Activated T-cell treated with anti-CD3 and anti-CD28 coated beads, Interleukin-2, amount 50 U/mL, for 48 hours (primary cell): ENCODE data around the gene FGFRL1.
A peak's percentile ranks its signal among the peaks of the same experiment; 100 is the strongest.
"Not testable (repeated sequence)": the region's sequence is repeated elsewhere in the genome, so short reads cannot be mapped to it uniquely, and the experiment has no call there.

Experiments
- DNase-seq, 2 experiments: peaks; one replicate each; pipeline ENCODE4 v3.0.0-alpha.2; 2020

The FGFRL1 gene

DNA sequence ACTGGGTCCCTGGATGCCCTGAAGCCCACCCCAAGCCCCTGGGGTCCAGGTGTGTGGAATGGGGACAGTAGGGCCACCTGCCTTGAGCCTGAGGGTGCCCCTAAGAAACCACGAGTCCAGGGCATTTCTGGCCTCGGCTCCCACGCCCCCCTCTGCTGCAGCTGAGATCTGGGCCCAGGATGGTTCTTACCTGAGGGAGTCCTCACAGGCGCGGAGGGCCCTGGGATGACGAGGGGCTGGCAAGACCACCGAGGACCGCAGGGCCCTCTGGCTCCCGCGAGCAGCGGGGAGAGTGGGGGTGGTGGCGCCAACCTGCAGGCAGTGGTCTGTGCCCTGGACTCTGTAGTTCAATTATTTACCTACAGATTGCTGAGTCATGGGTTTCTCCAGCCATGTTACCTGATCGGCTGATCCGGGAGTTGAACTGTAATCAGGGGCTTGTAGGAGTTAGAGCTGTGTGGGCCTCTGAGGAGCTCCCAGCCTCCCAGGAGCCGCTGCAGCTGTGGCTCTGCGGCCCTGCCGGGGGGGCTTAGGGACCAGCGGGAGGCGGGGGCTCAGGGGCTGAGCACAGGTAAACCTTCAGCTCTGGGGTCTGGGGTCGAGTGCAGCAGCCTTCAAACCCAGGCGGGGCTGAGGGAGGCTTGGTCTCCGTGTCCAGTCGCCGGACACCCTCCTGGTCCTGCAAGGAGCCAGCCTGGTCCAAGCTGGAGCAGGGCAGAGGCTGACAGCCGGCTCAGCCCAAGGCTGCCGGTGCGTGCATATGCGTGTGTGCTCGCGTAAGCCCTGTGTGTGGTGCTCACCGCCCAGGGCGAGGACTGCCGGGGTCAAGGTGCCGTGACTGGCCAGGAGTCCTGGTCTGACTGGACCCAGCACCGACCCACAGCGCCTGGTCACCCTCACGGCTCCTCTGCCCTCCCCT, 18.1 kb upstream of the FGFRL1 start, which contains the start of gene SLC26A1:
SLC26A1 (minus strand) TSS at position 294 of the 919 bp plus-strand sequence. CDS start 1,701 bp downstream, outside the sequence.
- DNase-seq, result no peak

DNA sequence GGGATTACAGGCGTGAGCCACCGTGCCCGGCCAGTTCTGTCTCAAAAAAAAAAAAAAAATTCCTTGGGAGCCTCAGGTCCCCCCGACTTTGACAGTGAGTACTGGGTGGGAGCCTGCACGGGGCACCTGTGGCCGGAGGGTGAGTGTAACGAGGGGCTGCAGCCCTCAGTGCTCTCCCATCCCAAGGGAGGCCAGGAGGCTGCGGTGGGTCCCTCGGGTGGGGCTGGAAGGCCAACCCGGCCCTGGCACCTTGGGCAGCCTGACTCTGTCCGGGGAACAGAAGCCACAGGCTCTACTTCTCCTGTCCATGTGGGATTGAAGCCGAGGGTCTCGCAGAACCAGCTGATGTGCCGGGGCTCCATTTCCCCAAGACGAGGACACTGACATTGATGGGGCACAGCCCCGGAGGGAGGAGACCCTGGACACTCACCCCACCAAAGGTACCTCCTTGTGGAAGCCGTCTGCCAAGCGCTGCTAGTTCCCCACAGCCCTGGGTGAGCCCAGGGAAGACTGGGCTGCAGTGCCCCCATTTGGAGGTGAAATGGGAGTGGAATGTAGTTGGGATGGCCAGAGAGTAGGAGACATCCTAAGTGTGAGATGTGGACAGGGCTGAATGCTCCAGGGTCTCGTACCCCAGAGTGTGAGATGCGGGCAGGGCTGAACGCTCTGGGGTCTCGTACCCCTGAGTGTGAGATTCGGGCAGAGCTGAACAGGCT, 16.0 kb upstream of the FGFRL1 start:
- no peak for DNase-seq

DNA sequence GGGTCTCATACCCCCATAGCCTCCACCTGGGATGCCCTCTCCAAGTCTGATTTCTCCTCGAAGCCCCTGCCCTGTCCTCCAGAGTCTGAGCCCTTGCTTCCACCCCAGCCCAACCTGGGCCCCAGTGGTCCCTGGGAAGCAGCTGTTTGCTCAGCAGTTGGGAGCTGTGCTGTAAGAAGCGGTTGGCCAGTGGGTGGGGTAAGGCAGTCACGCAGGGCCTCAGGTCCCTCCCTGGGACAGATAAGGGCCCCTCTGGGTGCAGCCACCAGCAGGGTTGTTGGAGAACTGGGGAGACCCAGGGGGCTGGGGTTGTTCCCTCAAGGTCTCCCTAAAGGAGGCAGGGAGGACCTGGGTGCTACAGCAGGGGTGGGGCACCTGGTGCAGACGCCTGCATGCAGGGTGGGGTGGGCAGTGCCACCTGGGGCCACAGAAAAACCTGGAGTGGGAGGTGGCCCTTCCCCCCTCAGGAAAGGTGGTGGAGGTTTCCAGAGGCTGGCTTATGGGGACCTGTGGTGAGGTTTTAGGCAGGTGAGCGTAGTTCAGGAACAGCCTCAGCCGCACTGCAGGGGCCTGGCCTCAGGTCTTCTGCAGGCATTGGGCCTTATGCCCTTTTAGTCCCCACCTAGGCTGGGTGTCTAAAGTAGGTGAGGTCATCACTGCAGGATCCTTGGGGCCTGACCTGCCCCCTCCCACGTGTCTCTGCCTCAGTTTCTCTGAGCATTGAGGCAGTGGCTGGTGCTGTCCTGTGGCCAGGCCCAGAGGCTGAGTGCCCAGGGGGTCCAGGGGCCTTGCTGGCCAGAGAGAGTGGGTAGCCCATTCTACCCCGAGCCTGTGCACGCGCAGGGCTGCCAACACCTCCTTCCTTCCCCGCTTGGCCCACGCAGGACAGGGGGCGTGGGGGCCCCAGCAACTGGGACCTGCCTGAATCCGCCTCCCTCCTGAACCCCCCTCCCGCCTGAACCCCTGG, 15.1 kb upstream of the FGFRL1 start:
- DNase-seq, result no peak

DNA sequence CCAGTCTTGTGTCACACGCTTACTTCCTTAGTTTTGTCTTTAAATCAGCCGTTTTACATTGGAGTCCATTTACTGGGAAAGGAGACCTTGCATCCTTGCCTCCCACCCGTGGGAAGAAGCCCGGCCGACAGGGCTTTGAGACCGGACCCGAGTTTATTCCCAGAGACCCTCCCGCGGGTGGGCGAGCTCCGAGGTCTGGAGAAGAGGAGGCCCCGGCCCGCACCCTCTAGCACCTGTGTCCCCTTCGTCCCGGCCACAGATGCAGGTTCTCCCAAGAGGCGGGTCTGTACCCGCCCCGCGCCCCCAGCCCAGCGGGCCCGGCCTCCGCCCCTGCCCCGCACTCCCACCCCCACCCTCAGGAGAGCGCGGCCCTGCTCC, 14.4 kb upstream of the FGFRL1 start:
- DNase-seq, result no peak

- no peak for DNase-seq
Observed at GRCh38 chr4:997375-998071, 13.9 kb upstream of the FGFRL1 start.

- DNase-seq, result no peak
Observed at GRCh38 chr4:998096-998691, 13.2 kb upstream of the FGFRL1 start.

- DNase-seq, result not testable (repeated sequence)
Observed at GRCh38 chr4:999240-999863, 12.1 kb upstream of the FGFRL1 start.

GRCh38 chr4:999882-1000425, 11.5 kb upstream of the FGFRL1 start:
- no peak for DNase-seq

GRCh38 chr4:1000686-1001260, 10.7 kb upstream of the FGFRL1 start:
- DNase-seq, result no peak

DNA sequence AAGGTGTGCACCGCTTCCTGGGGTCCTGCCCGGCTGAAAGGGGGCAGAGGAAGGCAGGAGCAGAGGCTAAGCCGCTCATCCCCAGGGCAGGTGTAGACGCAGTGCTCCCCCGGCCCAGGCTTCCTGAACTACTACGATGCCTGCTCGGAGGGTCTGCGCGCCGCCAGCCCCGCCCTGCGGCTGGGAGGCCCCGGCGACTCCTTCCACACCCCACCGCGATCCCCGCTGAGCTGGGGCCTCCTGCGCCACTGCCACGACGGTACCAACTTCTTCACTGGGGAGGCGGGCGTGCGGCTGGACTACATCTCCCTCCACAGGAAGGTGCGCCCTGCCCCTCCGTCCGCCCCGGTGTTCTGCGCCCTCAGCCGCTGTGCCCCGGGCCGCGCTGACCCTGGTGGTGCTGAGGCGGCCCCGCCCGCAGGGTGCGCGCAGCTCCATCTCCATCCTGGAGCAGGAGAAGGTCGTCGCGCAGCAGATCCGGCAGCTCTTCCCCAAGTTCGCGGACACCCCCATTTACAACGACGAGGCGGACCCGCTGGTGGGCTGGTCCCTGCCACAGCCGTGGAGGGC, 9.8 kb upstream of the FGFRL1 start:
- no peak for DNase-seq

DNA sequence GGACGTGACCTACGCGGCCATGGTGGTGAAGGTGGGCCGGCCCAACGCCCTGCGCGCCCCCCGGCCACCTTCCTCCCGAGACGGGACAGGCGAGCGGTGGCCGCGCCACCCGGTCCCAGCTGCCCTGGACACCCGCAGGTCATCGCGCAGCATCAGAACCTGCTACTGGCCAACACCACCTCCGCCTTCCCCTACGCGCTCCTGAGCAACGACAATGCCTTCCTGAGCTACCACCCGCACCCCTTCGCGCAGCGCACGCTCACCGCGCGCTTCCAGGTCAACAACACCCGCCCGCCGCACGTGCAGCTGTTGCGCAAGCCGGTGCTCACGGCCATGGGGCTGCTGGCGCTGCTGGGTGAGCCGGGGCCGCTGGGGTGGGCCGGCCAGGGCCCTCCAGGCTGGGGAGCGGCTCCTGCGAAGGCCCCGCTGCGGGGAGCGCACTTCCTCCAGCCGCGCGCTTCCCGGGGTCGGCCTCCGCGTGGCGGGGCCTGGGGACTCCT, 9.2 kb upstream of the FGFRL1 start:
- DNase-seq, result no peak

DNA sequence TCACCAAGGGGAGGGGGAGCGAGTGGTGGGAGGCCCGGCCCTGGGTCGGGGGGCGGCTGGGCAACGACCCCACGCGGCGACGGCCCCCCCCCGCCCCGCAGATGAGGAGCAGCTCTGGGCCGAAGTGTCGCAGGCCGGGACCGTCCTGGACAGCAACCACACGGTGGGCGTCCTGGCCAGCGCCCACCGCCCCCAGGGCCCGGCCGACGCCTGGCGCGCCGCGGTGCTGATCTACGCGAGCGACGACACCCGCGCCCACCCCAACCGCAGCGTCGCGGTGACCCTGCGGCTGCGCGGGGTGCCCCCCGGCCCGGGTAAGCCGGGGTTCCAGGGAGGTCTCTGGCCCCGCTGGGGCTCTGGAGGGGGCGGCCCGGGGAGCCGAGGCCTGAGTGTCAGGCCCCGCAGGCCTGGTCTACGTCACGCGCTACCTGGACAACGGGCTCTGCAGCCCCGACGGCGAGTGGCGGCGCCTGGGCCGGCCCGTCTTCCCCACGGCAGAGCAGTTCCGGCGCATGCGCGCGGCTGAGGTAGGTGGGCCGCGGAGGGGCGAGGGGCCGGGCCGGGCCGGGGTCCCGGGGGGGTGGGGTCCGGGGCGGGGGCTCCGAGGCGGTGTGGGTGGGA, 8.7 kb upstream of the FGFRL1 start:
- DNase-seq, result no peak

GRCh38 chr4:1003271-1004070, 8.0 kb upstream of the FGFRL1 start:
- no peak for DNase-seq

DNA sequence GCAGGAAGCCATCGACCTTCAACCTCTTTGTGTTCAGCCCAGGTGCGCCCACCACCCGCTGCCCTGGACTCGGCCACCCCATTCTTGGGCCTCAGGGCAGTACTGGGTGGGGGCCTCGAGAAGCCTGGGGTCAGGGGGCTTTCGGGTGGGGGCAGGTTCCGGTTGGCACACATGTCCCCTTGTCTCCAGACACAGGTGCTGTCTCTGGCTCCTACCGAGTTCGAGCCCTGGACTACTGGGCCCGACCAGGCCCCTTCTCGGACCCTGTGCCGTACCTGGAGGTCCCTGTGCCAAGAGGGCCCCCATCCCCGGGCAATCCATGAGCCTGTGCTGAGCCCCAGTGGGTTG, 7.4 kb upstream of the FGFRL1 start:
- no peak for DNase-seq

GRCh38 chr4:1004557-1005485, 6.6 kb upstream of the FGFRL1 start:
- no peak for DNase-seq

DNA sequence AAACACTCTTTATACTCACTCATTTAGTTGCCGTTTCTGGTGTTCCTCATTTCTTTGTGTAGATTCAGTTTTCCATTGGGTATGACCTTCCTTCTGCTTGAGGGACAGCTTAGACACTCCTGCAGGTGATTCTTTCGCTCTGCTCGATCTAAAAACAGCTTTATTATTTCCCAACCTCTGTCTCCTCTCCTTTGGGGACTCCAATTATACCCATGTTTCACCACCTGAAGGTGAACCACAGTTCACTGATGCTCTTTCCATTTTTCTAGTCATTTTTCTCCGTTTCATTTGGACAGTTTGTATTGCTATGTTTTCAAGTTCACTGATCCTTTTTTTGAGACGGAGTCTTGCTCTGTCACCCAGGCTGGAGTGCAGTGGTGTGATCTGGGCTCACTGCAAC, 4.6 kb upstream of the FGFRL1 start:
- no peak for DNase-seq

GRCh38 chr4:1008840-1009541, 2.4 kb upstream of the FGFRL1 start:
- DNase-seq, result peak; percentile 52 to 62
